GM19328 (cell line): Measurements from ENCODE around the gene CCNL1.

Experiments
- ATAC-seq: cut with Tn5 transposase; IDR thresholded peaks from one replicate; pipeline ENCODE4 v1.9.1; 2021; ENCODE audit warnings: mild to moderate bottlenecking, moderate library complexity; ENCODE audit not compliant: unreplicated experiment

The CCNL1 gene

DNA sequence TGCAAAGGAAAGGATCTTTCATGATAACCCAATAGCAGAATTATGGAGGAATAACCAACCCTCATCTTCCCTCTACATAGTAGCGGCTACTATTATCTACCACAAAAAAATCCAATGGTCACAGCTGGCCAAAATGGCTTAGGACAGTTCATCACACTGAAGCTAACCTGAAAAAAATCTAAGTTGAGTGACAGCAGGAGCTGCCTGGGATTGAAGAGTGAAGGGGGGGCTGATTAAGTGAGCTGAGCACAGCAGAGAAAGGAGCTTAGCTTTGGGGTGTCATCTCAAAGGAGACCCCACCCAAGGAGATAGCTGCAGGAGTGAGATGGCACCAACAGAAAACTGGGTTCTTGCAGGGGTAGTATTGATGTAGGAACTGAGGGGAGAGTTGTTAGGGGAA lies 33.6 kb downstream of the CCNL1 start:
- ATAC-seq = no peak

DNA sequence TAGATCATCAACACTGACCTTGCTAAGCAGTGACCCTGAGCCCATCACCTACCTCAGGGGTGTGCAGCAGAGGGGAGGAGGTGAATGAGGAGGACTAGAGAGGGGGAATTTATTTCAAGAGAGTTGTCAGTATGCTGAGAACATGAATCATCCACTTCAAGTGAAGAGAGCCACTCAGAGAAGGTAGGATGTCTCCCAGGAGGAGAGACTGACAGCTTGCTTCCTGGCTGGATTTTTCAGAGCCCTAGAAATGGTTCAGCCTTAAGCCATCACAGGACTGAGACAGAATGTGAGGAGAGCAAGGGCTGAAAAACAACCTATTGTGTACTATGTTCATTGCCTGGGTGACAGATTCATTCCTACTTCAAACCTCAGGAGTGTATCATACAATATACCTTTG lies 34.8 kb downstream of the CCNL1 start:
- ATAC-seq = no peak

DNA sequence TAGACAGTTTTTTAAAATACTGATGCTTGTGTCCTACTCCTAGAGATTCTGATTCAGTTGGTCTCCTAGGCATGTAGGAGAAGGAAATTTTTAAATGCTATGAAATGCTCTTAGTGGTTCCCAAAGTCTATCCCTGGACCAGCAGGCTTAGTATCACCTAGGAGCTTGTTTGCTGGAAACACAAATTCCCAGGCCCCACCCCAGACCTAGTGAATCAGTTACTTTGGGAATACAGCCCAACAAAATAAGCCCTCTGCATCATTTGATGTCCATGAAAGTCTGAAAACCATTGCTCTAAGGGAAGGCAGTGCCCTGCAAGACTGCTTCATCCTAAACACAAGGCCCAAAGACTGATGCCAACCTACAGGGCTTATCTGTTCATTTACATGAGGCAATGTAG lies 36.3 kb downstream of the CCNL1 start:
- ATAC-seq = no peak

DNA sequence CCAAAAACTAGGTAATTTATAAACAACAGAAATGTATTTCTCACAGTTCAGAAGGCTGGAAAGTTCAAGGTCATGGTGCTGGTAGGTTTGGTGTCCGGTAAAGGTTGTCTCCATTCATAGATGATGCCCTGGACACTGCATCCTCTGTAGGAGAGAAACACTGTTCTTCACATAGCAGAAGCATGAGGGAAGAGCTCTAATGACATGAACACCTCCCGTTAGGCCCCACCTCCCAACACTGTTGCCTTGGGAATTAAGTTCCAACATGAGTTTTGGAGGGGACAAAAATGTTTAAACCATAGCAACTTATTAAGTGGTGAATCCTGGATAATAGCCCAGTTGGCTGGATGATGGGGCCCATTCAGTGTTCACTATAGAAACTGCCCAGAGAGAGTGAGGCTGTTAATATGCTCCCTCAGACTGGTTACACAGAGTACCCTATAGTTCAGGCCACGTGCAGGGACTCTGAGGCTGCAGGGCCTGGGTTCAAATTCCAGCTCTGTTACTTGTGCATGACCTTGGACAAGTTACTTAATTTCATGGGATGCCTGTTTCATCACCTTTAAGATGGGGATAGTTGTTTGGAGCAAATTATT lies 37.0 kb downstream of the CCNL1 start:
- no peak for ATAC-seq

DNA sequence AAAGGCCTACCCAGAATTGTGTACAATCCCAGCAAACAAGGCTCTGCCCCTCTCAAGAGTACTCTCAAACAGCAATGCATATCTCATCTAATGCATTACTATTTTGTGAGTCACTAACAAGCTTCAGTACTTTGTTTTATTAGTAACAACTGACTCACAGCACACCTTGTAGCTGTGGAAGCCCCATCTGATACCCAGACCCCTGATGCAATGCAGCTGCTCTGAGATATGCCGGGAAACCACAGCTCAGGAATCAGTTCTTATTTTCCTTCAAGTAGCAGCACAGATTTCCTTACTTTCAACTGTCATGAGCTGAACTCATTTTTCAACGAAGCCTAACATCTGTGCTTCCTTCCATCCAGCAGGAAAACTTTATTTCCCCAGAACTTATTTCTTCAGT lies 37.8 kb downstream of the CCNL1 start:
- no peak for ATAC-seq

DNA sequence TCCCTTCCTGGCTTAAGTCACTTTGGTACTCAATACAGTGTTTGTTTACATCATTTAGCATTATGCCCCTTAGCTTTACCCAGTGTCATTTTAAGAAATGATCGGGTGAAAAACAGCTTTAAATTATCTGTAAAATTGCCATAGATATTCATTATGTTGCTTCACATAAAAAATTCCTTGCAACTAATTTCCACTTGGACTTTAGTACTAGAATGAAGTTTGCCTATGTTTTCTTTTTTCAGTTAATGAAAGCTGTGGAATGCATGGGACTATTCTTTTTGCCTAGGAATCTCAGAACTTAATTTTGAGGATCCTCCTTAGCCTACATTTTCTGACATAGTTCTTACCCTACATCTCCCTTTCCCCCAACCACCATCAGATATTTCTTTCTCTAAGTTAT lies 38.4 kb downstream of the CCNL1 start:
- ATAC-seq = no peak

DNA sequence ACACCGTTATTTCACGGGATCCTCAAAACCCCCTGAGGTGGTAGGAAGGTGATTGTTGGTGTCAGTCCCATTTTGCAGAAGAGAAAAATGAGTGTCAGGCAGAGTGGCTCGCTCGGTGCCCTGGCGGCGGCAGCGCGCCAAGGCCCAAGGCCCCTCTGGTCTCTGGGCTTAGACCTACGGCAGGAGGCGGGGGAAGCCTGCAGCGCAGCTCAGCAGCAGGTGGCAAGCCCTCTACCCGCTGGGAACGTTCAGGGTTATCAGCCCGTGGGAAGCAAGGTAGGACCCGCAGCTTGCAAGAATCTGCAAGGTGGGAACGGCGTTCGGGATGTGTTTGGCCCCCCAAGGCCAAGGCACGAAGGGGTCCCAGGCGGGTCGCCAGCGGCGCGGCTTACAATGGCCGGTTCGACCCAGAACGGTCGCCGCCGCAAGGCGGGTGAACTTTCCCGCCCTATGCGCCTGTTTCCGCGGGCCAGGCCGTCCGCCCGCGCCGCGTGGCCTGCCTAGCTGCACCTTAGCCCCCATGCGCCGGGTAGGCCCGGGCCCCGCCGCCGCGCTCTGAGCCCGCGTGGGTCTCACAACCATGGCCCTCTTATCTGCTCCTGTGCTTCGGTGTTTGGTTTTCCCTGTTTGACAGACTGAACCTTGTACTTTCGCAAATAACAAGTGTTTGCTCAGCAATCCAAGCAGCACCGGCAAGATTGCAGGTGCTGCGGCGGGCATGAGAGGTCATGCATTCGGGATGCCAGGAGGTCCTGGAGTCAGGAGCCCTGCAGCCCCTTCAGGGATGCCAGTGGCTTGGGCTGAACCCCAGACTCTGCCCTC lies 39.7 kb downstream of the CCNL1 start:
- ATAC-seq = no peak

DNA sequence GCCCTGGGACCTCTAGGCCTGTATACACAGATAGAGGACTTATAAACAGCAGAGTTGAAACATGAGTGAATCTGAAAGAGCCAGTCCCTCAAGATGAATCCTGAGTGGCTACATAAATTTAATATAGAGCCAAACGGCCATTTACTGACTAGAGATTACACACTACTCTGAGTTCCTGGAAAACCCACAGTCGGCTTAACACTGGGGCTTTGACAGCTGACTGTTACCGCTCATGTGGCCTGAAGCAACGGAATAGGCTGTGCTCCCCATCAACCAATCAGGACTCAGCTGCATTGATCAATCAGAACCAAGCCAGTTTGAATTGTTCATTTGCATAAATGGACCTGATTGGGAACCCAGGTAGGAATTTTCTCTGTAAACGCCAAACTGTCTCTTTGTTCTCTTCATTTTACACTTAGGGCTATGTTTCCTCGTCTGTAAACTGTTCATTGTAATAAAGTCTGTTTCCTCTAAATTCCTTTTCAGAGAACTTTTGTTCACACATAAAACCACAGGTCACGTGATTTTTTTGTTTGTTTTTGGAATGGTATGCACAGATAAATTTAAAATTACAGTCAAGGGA lies 40.5 kb downstream of the CCNL1 start:
- no peak for ATAC-seq

DNA sequence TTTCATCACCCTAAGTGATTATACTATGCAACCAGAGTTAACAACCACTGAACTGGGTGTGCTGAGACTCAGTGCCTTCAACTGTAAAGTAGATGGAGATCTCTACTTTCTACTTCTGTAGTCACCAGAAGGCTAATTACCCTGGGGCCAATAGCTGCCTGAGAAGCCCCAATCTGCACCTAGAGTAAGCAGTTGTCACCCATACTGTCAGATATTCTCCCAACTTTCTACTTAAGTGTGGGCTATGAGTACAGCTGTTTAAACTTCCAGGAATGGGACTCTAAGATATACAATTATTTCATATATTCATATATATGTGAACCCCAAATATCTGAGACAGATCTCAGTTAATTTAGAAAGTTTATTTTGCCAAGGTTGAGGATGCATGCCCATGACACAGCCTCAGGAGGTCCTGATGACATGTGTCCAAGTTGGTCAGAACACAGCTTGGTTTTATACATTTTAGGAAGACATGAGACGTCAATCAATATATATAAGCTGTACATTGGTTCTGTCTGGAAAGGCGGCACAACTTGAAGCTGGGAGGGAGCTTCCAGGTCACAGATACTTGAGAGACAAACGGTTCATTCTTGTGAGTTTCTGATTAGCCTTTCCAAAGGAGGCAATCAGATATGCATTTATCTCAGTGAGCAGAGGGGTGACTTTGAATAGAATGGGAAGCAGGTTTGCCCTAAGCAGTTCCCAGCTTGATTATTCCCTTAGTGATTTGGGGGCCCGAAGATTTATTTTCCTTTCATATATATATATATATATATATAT lies 41.9 kb downstream of the CCNL1 start:
- no peak for ATAC-seq

DNA sequence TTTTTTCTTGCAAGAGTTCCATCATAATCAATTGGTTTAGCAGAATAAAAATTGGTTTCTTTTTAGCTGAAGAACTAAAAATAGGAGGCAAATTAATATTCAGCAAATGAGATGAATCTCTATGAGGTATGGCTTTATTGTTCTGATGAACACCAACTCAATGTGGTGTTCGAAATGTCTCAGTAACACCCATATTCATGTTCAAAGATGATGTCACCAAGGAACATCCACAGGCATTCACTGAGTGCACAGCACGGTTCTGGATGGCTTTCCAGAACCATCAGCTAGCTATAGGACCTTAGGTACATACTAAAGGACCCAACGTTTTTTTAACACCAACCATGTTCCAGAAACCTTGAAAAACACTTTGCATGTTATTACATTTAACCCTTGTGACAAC lies 42.7 kb downstream of the CCNL1 start:
- no peak for ATAC-seq

DNA sequence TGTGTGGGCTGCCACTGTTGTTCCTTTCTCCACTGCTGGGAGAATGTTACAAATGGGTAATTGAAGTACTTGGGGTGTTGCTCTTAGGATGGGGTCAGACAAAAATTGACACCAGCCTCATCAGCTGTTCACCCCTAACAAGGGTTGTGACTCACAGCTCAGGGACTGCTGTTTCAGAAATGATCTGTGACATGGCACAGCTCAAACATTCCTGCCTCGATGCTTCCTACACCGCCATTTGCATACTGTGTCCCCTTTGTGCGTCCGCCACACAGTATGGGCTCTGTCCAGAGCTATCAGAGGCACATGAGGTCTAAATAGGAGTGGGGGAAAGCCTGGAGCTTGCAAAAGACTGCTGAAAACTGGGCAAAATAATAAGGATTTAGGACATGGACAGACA lies 43.9 kb downstream of the CCNL1 start:
- ATAC-seq = no peak

DNA sequence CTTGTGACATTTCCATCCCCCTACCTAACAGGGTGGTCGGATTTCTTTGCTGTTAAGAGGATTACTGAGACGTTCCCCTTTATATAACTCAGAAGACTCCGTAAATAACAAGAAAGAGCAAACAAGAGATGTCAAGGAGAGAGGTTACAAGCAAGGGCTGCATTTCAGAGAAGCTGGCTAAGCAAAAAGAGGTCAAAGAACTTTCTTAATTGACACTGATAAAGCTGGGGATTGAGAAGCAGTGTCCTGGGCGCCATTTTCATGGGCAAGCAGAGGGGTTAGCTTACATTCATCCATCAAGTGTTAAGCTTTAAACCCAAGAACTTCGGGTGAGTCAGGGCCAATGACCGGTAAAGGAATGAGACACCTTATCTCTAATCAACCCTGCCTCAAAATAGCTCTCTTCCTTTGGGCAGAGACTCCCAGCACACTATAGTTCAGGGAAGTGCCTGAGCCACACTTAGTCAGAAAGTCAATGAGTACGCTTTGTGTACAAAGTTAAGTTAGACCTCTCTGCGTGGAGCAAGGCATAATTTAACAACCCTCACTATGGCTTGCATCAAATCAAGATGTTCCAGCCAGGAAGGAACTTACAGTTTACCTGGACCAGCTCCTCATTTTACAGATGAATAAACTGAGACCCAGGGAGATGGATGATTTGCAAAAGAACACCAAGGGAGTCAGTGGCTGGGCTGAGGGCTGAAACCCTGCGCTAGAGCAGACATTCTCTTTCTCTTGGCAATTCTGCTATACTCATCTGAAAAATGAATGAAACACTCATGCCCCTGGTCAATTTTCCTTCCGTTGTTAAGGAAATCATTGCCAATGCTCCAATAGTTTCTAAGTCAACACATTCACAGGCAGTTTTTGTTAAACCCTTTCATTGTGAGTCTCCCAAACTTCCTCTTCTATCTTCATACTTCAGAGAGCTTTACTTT lies 44.6 kb downstream of the CCNL1 start:
- ATAC-seq = no peak

DNA sequence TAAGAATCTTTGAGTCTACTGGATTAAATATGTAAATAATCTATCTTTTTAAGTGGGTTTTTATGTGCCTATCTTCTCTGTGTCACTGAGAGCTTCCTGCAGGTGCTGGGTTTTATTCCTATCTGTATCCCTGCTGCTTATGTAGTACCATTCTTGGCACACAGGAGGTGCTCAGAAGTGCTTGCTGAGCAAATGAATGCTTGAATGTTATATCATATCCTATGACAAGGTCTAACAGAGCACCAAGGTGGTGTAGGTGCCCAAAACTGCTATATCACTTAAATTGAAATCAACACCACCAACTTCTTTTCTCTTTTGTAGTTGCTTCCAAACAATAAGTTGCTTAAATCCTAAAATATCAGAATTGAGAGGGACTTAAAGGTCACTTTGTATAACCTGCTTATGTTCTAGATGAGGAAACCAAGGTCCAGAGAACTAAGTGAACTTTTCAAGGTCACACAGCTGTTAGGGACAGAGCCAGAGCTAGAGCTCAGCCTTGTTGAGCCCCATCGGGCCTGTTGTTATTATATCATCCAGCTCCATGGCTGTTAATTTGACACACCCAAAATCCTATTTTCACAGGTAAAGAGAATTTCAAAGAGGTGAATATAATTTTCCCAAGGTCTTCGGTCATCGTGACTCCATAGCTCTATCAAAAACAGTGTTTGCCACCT lies 46.0 kb downstream of the CCNL1 start:
- no peak for ATAC-seq

DNA sequence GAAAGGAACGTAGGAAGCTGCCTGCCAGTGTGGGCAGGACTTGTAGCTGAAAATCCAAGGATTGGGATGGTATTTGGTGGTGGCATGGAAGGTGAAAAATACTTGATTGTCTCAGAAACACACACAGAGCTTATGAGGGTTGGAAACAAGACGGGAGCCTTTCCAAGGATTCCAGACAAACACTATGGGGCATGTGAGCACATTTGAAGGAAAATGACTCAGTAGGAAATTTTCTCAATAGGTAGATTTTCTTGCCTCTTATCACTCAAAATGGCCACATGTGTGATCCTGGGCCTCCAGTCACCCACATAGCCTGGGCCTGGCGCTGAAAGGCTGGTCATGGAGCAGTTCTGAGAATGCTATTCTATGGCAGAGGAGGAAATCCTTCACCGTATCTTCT lies 47.4 kb downstream of the CCNL1 start:
- ATAC-seq = no peak

DNA sequence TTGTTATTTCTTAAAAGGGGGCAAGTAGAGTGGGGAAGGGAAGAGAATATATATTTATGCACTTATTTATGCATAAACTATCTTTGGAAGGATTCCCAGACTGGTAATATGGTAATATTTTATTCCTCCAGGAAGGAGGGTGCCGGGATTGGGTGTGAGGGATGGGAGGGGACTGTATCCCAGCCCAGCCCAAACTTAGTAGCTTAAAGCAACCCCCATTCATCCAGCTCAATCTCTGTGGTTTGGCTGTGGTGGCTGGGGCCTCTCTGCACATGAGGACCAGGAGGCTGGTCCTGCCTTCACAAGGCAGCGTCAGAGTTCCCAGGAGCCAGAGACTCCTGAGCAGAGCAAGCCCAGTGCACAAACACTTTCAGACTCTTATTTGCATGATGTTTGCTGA lies 48.4 kb downstream of the CCNL1 start:
- no peak for ATAC-seq

DNA sequence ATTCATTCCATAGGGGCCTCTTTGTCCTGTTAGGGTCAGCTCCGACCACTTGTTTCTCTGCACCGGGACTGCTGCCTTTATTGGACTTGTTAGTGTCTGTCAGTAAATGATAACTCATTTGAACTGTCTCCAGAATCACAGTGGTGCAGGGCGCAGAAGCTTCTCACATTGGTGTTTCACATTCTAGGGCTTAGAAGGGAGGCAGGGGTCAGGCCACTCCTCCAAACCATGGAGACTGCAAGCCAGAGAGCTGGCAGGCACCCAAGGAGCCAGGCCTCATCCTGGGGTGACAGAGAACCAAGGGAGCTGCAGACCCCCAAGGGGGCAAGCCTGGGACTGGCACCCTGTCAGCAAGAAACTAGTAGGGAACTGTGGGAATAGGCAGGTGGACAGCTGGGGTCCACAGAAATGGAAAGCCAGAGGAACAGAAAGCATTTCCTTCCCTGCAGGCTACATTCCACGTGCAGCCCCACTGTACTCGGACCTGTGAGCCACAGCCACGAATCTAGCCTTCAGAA lies 49.1 kb downstream of the CCNL1 start:
- no peak for ATAC-seq

DNA sequence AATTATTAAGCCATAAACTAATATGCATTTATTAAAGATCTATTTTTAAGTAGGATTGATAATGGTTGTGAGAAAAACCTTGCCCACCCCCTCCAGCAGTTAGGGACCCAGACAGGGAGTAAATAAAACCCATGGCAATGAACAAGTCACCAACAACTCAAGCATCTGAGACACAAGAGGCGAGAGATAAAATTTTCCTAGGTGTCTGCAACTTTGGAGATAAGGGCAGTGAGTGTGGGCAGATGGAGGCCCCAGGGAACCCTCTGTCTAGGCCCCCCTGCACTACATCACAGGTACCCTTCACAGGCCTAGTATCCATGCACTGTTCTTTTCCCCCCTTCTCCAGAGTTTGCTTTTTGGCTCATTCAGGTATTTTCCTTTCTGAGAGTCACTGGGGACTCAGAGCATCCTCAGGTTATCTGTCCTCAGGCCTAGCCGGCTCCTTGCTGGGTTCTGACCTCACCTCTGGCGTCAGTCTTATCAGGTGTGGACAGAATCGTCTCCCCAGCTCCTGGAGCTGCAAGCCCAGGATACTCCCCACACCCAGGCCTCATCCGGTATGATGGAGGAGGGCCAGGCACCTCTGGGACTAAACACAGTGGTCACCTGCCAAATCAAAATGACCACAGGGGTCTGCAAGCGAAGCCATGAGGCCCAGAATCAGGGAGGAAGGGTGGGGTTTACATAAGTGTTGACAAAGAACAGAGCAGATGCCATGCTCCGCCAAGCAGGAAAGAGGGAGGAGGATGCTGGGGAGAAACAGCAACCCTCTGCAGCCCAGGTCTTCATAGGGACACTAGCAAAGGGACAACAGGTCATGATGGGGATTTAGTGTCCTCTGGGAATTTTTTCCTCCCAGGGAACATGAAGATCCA lies 50.4 kb downstream of the CCNL1 start:
- no peak for ATAC-seq

DNA sequence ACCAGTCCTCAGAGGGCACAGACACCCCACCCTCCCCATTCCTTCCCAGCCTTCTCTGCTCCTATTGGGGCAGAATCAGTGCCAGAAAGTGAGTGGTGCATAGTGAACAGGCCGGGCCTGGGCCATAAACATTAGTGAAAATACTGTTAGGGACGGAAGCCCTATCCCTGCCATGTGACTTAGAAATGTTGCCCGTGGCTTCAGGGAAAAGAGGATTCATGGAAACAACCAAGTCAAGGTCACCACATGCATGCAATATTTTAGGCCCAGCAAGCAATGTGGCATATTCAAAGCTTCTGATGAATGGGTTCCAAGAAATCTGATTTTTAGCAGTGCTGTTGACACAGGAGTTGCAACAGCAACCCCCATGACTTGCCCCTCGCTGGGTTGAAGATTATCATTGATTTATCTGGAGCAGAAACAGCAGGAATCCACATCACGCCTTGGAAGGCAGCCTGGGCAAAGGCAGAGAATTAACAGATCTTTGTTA lies 52.3 kb downstream of the CCNL1 start:
- no peak for ATAC-seq

DNA sequence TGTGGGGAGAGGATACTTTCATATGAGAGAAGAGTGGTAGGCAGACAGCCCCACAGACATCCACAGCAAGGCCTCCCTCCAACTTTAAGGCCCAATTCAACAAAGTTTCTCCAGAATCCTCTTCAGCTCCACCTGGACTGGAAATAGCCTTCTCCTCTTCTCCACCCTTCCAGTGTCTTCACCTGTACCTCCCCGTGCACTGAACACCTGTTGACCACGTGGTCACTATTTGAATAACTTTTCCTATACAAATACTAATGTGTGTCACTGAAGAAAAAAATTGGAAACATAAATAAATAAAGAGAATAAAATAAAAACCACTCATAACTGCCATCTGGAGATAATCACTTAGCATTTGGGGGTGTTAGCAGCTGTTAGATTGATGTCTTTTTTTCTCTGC lies 52.9 kb downstream of the CCNL1 start:
- ATAC-seq = no peak
